D721Med (cell line): Measurements from ENCODE around the gene MTARC2.
"Not testable (repeated sequence)": the region's sequence is repeated elsewhere in the genome, so short reads cannot be mapped to it uniquely, and the experiment has no call there.

Source experiments
- DNase-seq: peaks from one replicate; pipeline ENCODE4 v3.0.0; 2011; ENCODE audit warnings: low spot score; ENCODE audit not compliant: insufficient read length
- FAIRE-seq: peaks from 2 replicates; lab custom pipeline; 2011; peaks lifted over from hg19 to GRCh38; lab: Jason Lieb, UNC
- TF ChIP-seq, protein P1 (sequence below): IDR thresholded peaks from 2 replicates; pipeline ENCODE4 v1.5.1; 2012; ENCODE audit warnings: mild to moderate bottlenecking, control low read depth; ENCODE audit not compliant: insufficient read depth; ENCODE audit errors: missing control alignments

Gene MTARC2

GRCh38 chr1:220711056-220711809 lies 36.9 kb upstream of the MTARC2 start:
- no peak for FAIRE-seq
- TF ChIP-seq, protein P1, sequence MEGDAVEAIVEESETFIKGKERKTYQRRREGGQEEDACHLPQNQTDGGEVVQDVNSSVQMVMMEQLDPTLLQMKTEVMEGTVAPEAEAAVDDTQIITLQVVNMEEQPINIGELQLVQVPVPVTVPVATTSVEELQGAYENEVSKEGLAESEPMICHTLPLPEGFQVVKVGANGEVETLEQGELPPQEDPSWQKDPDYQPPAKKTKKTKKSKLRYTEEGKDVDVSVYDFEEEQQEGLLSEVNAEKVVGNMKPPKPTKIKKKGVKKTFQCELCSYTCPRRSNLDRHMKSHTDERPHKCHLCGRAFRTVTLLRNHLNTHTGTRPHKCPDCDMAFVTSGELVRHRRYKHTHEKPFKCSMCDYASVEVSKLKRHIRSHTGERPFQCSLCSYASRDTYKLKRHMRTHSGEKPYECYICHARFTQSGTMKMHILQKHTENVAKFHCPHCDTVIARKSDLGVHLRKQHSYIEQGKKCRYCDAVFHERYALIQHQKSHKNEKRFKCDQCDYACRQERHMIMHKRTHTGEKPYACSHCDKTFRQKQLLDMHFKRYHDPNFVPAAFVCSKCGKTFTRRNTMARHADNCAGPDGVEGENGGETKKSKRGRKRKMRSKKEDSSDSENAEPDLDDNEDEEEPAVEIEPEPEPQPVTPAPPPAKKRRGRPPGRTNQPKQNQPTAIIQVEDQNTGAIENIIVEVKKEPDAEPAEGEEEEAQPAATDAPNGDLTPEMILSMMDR: no peak
- no peak for DNase-seq

DNA sequence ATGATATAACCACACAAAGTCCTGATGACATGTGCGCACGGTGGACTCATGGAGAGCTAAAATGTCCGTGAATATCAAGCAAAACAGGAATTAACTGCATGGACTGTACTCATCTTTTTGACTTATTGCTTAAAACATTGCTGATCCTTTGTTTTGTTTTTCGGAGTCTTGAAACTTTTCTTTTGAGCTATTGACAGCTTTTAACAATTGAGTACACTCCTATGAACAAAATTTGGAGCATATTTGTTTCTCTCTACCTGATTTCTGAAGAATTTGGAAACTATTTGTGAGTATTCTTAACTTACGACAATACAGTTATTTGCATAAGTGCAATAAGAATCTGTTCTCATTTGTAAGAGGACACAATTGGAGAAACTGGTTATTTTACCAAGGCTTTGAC lies 32.1 kb upstream of the MTARC2 start:
- peak; percentile 69 for FAIRE-seq
- not testable (repeated sequence) for DNase-seq

DNA sequence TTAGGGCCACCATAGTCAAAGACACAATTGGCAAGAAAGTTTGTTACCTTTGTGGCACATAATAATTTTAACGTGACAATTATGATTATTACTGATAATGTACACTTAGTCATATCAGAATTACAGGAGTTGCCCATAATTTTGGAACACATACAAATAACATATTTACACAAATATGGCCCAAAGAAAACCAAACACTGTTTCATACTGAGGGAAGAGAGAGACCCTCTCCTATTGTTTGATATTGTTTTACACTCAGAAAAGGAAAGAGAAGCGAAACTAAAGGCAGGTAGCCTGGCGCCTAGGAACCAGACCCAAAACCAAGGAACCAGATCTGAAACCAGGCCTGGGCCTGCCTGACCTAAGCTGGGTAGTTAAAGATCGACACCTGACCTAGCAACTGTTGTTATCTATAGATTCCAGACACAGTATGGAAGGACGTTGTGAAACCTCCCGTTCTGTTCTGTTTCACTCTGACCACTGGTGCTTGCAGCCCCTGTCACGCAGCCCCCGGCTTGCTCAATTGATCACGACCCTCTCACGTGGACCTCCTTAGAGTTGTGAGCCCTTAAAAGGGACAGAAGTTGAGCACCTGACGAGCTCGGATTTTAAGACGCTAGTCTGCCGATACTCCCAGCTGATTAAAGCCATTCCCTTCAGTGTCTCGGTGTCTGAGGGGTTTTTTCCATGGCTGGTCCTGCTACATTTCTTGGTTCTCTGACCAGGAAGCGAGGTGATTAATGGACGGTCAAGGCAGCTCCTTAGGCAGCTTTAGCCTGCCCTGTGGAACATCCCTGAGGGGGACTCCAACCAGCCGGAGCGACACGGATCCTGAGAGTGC lies 30.1 kb upstream of the MTARC2 start:
- no peak for DNase-seq
- TF ChIP-seq, protein P1: no peak
- no peak for FAIRE-seq

- DNase-seq, FAIRE-seq: not testable (repeated sequence)
Measured at GRCh38 chr1:220721266-220721665, 26.9 kb upstream of the MTARC2 start.

DNA sequence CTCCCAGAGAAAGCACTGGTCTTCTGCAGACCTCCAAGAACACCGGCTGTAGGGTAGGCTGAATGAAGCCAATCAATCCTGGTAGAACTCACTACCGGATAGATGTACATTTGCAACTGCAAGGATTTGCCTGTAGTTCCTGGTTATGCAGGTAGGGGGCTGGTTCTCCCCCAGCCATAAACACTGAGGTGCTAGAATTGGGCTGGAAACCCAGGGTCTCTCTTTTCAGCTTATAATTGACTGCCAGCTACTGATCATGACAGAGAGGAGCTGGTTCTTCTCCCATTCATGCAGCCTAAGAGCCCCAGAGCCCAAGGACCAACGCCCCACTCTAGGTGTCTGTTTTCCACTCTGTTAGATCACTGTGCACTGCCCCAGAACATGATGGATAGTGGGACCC lies 21.5 kb upstream of the MTARC2 start:
- DNase-seq (no peak), FAIRE-seq (no peak)

GRCh38 chr1:220727519-220727918 lies 20.6 kb upstream of the MTARC2 start:
- no peak for FAIRE-seq
- no peak for DNase-seq
- TF ChIP-seq, protein P1: no peak

More for the DNA sequence above, 21.5 kb upstream of the MTARC2 start:
- TF ChIP-seq, protein P1: no peak

- no peak for FAIRE-seq
- TF ChIP-seq, protein P1: no peak
- DNase-seq: no peak
Measured at GRCh38 chr1:220730486-220730885, 17.6 kb upstream of the MTARC2 start.

DNA sequence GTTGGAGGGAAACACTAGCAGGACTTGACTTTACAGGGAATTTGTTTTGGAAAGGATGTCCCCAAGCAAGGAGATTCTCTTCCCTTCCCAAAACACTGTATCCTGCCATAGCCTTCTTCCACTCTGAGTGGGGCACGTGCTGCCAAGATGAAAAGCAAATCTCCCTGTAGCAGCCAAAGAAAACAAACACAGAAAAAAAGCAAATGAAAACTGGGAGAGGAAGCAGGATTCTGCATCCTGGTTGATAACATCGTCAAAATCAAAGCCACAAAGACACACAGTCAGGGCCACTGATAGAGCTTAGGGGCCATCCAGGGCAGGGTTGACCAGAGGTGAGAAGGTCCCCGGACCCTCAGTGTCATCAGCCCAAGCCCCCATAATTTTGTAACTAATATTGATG lies 16.0 kb upstream of the MTARC2 start:
- FAIRE-seq: no peak

More for the DNA sequence above, 16.0 kb upstream of the MTARC2 start:
- no peak for DNase-seq
- TF ChIP-seq, protein P1: no peak
